HEK293 (cell line): ENCODE data around the gene WASHC4.

ENCODE experiments used
- CTCF ChIA-PET: fragments of 350-600 bp; formaldehyde crosslinking; extraction: SDS; loops from one replicate; lab custom pipeline; 2021; ENCODE audit warnings: antibody characterized with exemption; lab: Yijun Ruan, JAX
- POLR2A ChIA-PET: fragments of 300-600 bp; formaldehyde crosslinking; extraction: SDS; loops from one replicate; lab custom pipeline; 2020; ENCODE audit warnings: antibody characterized with exemption, inconsistent platforms; lab: Yijun Ruan, JAX
- H3K27ac ChIP-seq: fragments of 200-500 bp; sonication (Bioruptor generic); 2 replicates; pipeline ENCODE4 v1.5.1; 2014; ENCODE audit warnings: low read depth, low read length, control low read depth, inconsistent platforms; ENCODE audit errors: extremely low read depth
- H3K36me3 ChIP-seq, 2 experiments: fragments of 200-500 bp in 1 of 2; sonication (Bioruptor generic) in 1 of 2; 1 replicate in 1 of 2; 2 replicates in 1 of 2; pipeline ENCODE4 v1.5.1; 2014 to 2017; ENCODE audit warnings: inconsistent platforms in 2 of 2, low read length in 2 of 2; ENCODE audit not compliant: control insufficient read depth in 2 of 2, insufficient read depth in 1 of 2
- H3K4me1 ChIP-seq: fragments of 200-500 bp; sonication (Bioruptor generic); 2 replicates; pipeline ENCODE4 v1.5.1; 2014; ENCODE audit warnings: mild to moderate bottlenecking, low read length, inconsistent platforms; ENCODE audit not compliant: control insufficient read depth, insufficient read depth
- H3K4me3 ChIP-seq: 2 replicates; pipeline ENCODE4 v1.5.1; 2011; ENCODE audit warnings: low read depth, mild to moderate bottlenecking, control low read depth, low read length, moderate library complexity
- H3K9me3 ChIP-seq: fragments of 200-500 bp; sonication (Bioruptor generic); 2 replicates; pipeline ENCODE4 v1.5.1; 2014; ENCODE audit warnings: low read depth, low read length, inconsistent platforms; ENCODE audit not compliant: control insufficient read depth, insufficient read depth
- BCL11A ChIP-seq: fragments of 450-650 bp; formaldehyde crosslinking; IDR thresholded peaks from 2 replicates; pipeline ENCODE4 v1.5.1; 2016; ENCODE audit warnings: low read depth, missing biosample characterization, missing genetic modification characterization
- KLF7 ChIP-seq: fragments of 450-650 bp; formaldehyde crosslinking; IDR thresholded peaks from 2 replicates; pipeline ENCODE4 v1.5.1; 2016; ENCODE audit warnings: missing biosample characterization, missing genetic modification characterization, borderline replicate concordance
- MYNN ChIP-seq: fragments of 450-650 bp; formaldehyde crosslinking; IDR thresholded peaks from 2 replicates; pipeline ENCODE4 v1.5.1; 2016; ENCODE audit warnings: missing biosample characterization, missing genetic modification characterization, borderline replicate concordance
- TCF7L2 ChIP-seq: IDR thresholded peaks from 2 replicates; pipeline ENCODE4 v1.6.1; 2011; ENCODE audit warnings: low read depth, mild to moderate bottlenecking, inconsistent platforms, low read length, moderate library complexity, borderline replicate concordance
- ZBTB44 ChIP-seq: fragments of 450-650 bp; IDR thresholded peaks from 2 replicates; pipeline ENCODE4 v1.5.1; 2018; ENCODE audit warnings: missing biosample characterization, mild to moderate bottlenecking, missing genetic modification characterization
- ZNF112 ChIP-seq: fragments of 450-650 bp; formaldehyde crosslinking; IDR thresholded peaks from 2 replicates; pipeline ENCODE4 v1.5.0; 2017; ENCODE audit warnings: missing biosample characterization, missing genetic modification characterization
- ZNF26 ChIP-seq: fragments of 450-650 bp; formaldehyde crosslinking; IDR thresholded peaks from 2 replicates; pipeline ENCODE4 v1.5.1; 2016; ENCODE audit warnings: missing biosample characterization, missing genetic modification characterization
- ZNF292 ChIP-seq: fragments of 450-650 bp; formaldehyde crosslinking; IDR thresholded peaks from 2 replicates; pipeline ENCODE4 v1.5.1; 2016; ENCODE audit warnings: low read depth, missing biosample characterization, missing genetic modification characterization, borderline replicate concordance
- ZNF473 ChIP-seq: fragments of 450-650 bp; formaldehyde crosslinking; IDR thresholded peaks from 2 replicates; pipeline ENCODE4 v1.5.1; 2017; ENCODE audit warnings: missing biosample characterization, missing genetic modification characterization
- ZNF514 ChIP-seq: fragments of 450-650 bp; formaldehyde crosslinking; IDR thresholded peaks from 2 replicates; pipeline ENCODE4 v1.5.1; 2016; ENCODE audit warnings: missing biosample characterization, missing genetic modification characterization
- ZNF529 ChIP-seq: fragments of 450-650 bp; formaldehyde crosslinking; IDR thresholded peaks from 2 replicates; pipeline ENCODE4 v1.5.1; 2017; ENCODE audit warnings: missing genetic modification characterization, missing biosample characterization; ENCODE audit not compliant: insufficient replicate concordance
- ZNF530 ChIP-seq: fragments of 450-650 bp; formaldehyde crosslinking; IDR thresholded peaks from 2 replicates; pipeline ENCODE4 v1.5.1; 2016; ENCODE audit warnings: low read depth, missing biosample characterization, missing genetic modification characterization
- ZNF544 ChIP-seq: fragments of 450-650 bp; formaldehyde crosslinking; IDR thresholded peaks from 2 replicates; pipeline ENCODE4 v1.5.0; 2017; ENCODE audit warnings: missing biosample characterization, missing genetic modification characterization
- ZNF571 ChIP-seq: fragments of 450-650 bp; formaldehyde crosslinking; IDR thresholded peaks from 2 replicates; pipeline ENCODE4 v1.5.0; 2017; ENCODE audit warnings: missing biosample characterization, missing genetic modification characterization
- ZNF626 ChIP-seq: fragments of 450-650 bp; sonication (Bioruptor Pico); formaldehyde crosslinking; IDR thresholded peaks from 2 replicates; pipeline ENCODE4 v1.5.1; 2018; ENCODE audit warnings: missing biosample characterization, missing genetic modification characterization, inconsistent platforms
- ZNF645 ChIP-seq: fragments of 450-650 bp; formaldehyde crosslinking; IDR thresholded peaks from 2 replicates; pipeline ENCODE4; 2016; ENCODE audit warnings: missing biosample characterization, missing genetic modification characterization
- ZNF776 ChIP-seq: fragments of 450-650 bp; formaldehyde crosslinking; IDR thresholded peaks from 2 replicates; pipeline ENCODE4 v1.5.0; 2017; ENCODE audit warnings: missing biosample characterization, missing genetic modification characterization, borderline replicate concordance
- ZSCAN16 ChIP-seq: fragments of 450-650 bp; formaldehyde crosslinking; IDR thresholded peaks from 2 replicates; pipeline ENCODE4 v1.5.1; 2016; ENCODE audit warnings: missing biosample characterization, missing genetic modification characterization
- ZSCAN30 ChIP-seq: fragments of 450-650 bp; IDR thresholded peaks from 2 replicates; pipeline ENCODE4 v1.5.1; 2018; ENCODE audit warnings: missing biosample characterization, mild to moderate bottlenecking, missing genetic modification characterization, moderate library complexity
- TF ChIP-seq, protein P1 (sequence below): fragments of 450-650 bp; formaldehyde crosslinking; IDR thresholded peaks from 2 replicates; pipeline ENCODE4 v1.5.1; 2016; ENCODE audit warnings: missing biosample characterization, missing genetic modification characterization
- TF ChIP-seq, protein P2 (sequence below): fragments of 450-650 bp; formaldehyde crosslinking; IDR thresholded peaks from 2 replicates; pipeline ENCODE4 v1.5.1; 2016; ENCODE audit warnings: missing biosample characterization, missing genetic modification characterization

Gene WASHC4

DNA sequence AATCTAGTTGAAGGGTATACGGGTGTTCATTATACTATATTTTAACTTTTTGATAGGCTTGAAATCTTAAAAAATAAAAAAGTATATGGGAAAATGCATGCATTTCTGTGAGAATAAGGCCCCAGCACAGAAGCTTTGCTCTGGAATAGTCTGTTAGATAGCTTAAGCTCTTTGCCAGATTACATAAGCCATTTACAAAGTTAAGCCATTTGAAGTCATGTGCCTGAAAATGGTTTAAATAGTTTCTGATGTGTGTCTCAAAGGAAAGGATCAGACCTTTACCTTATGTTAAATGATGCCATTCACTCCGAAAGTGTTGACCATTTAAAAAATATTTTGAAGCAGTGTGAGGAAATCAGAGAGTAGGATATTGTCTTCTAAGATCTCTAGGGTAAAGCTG, 51.3 kb downstream of the WASHC4 start (continued):
- TF ChIP-seq, protein P1, sequence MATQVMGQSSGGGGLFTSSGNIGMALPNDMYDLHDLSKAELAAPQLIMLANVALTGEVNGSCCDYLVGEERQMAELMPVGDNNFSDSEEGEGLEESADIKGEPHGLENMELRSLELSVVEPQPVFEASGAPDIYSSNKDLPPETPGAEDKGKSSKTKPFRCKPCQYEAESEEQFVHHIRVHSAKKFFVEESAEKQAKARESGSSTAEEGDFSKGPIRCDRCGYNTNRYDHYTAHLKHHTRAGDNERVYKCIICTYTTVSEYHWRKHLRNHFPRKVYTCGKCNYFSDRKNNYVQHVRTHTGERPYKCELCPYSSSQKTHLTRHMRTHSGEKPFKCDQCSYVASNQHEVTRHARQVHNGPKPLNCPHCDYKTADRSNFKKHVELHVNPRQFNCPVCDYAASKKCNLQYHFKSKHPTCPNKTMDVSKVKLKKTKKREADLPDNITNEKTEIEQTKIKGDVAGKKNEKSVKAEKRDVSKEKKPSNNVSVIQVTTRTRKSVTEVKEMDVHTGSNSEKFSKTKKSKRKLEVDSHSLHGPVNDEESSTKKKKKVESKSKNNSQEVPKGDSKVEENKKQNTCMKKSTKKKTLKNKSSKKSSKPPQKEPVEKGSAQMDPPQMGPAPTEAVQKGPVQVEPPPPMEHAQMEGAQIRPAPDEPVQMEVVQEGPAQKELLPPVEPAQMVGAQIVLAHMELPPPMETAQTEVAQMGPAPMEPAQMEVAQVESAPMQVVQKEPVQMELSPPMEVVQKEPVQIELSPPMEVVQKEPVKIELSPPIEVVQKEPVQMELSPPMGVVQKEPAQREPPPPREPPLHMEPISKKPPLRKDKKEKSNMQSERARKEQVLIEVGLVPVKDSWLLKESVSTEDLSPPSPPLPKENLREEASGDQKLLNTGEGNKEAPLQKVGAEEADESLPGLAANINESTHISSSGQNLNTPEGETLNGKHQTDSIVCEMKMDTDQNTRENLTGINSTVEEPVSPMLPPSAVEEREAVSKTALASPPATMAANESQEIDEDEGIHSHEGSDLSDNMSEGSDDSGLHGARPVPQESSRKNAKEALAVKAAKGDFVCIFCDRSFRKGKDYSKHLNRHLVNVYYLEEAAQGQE = no peak
- TF ChIP-seq ZNF544 (tag by site-specific recombination) (no peak), ZBTB44 (tag by site-specific recombination) (no peak), ZNF645 (tag by site-specific recombination) (no peak), KLF7 (tag by site-specific recombination) (no peak), ZNF112 (no peak), ZNF26 (tag by site-specific recombination) (no peak), ZNF776 (no peak), BCL11A (tag by site-specific recombination) (no peak), ZNF626 (no peak)
- TF ChIP-seq, protein P2, sequence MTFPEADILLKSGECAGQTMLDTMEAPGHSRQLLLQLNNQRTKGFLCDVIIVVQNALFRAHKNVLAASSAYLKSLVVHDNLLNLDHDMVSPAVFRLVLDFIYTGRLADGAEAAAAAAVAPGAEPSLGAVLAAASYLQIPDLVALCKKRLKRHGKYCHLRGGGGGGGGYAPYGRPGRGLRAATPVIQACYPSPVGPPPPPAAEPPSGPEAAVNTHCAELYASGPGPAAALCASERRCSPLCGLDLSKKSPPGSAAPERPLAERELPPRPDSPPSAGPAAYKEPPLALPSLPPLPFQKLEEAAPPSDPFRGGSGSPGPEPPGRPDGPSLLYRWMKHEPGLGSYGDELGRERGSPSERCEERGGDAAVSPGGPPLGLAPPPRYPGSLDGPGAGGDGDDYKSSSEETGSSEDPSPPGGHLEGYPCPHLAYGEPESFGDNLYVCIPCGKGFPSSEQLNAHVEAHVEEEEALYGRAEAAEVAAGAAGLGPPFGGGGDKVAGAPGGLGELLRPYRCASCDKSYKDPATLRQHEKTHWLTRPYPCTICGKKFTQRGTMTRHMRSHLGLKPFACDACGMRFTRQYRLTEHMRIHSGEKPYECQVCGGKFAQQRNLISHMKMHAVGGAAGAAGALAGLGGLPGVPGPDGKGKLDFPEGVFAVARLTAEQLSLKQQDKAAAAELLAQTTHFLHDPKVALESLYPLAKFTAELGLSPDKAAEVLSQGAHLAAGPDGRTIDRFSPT = no peak
- TF ChIP-seq, all 188 proteins: peak for 0

DNA sequence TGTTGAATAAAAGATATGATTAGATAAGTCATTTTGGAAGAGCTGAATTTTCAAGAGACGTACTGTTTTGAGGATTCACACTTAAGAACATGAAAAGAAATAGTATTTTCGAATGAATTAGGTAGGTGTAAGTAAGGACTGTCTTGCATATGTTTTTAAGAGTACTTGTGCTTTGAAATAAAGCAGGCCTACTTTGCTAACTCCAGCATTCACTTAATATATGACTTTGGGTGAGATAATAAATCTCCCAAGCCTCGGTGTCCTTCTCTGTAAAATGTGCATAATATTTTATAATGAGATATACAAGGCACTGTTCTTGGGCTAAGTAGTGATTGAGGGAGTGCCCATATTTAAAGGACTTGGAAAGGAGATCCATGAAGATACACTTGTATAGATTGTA, 54.6 kb downstream of the WASHC4 start:
- POLR2A ChIA-PET = no interaction called here
- no peak for TF ChIP-seq ZSCAN30 (tag by site-specific recombination)

GRCh38 chr12:105164068-105164467, 56.5 kb downstream of the WASHC4 start:
- H3K4me3 ChIP-seq = no peak overlapping the region
- peaks cover 69 to 71% of the 10 kb centered on the region in 2 experiments for H3K36me3 ChIP-seq
- ChIA-PET CTCF (no interaction called here), POLR2A (no interaction called here)
- no peak overlapping the region for H3K27ac ChIP-seq
- no peaks in the 10 kb centered on the region for H3K4me1 ChIP-seq
- H3K9me3 ChIP-seq = no peaks in the 10 kb centered on the region
- TF ChIP-seq ZBTB44 (tag by site-specific recombination) (no peak), ZNF571 (tag by site-specific recombination) (no peak), MYNN (tag by site-specific recombination) (no peak), TCF7L2 (no peak), ZSCAN16 (no peak), ZNF473 (tag by site-specific recombination) (no peak), ZNF529 (tag by site-specific recombination) (no peak), ZNF514 (tag by site-specific recombination) (no peak), ZNF530 (tag by site-specific recombination) (no peak), ZNF292 (tag by site-specific recombination) (no peak)

More for the DNA sequence above, 54.6 kb downstream of the WASHC4 start:
- Histone ChIP-seq H3K27ac (no peak overlapping the region), H3K36me3 (peaks cover 67 to 84% of the 10 kb centered on the region in 2 experiments), H3K9me3 (no peaks in the 10 kb centered on the region), H3K4me1 (no peaks in the 10 kb centered on the region), H3K4me3 (no peak overlapping the region)
- CTCF ChIA-PET = interaction anchor here (0.8 kb wide), 1 partner anchor 221 kb away, joined by 3 read pairs; no protein-coding TSS in a partner anchor
